ENCODE data around the gene OTX2.

GRCh38 chr14:56796259-56796658, 14.0 kb downstream of the OTX2 start:
- no peak for TF ChIP-seq POLR2A (IDR thresholded peaks at IDR 0.05)
- TF ChIP-seq, protein P1, sequence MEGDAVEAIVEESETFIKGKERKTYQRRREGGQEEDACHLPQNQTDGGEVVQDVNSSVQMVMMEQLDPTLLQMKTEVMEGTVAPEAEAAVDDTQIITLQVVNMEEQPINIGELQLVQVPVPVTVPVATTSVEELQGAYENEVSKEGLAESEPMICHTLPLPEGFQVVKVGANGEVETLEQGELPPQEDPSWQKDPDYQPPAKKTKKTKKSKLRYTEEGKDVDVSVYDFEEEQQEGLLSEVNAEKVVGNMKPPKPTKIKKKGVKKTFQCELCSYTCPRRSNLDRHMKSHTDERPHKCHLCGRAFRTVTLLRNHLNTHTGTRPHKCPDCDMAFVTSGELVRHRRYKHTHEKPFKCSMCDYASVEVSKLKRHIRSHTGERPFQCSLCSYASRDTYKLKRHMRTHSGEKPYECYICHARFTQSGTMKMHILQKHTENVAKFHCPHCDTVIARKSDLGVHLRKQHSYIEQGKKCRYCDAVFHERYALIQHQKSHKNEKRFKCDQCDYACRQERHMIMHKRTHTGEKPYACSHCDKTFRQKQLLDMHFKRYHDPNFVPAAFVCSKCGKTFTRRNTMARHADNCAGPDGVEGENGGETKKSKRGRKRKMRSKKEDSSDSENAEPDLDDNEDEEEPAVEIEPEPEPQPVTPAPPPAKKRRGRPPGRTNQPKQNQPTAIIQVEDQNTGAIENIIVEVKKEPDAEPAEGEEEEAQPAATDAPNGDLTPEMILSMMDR (IDR thresholded peaks at IDR 0.05) = no peak
